Activated naive CD8-positive, alpha-beta T cell treated with anti-CD3 and anti-CD28 coated beads, Interleukin-2, amount 50 U/mL, for 24 hours (primary cell): Measurements from ENCODE around the gene CPNE5.

ENCODE experiments used
- ATAC-seq: fragments of 150-1000 bp; cut with Tn5 transposase; one replicate; pipeline ENCODE4 v1.10.0; 2021
- DNase-seq: peaks from one replicate; pipeline ENCODE4 v3.0.0; 2021
- H3K27ac Mint-ChIP-seq: one replicate; pipeline ENCODE4 v1.8.0; 2021; ENCODE audit warnings: mild to moderate bottlenecking, mixed read lengths
- H3K27me3 Mint-ChIP-seq: one replicate; pipeline ENCODE4 v1.8.0; 2021; ENCODE audit warnings: mixed read lengths
- H3K36me3 Mint-ChIP-seq: one replicate; pipeline ENCODE4 v1.8.0; 2021; ENCODE audit warnings: low read depth, mixed read lengths
- H3K4me1 Mint-ChIP-seq: one replicate; pipeline ENCODE4 v1.8.0; 2021; ENCODE audit warnings: mixed read lengths
- H3K4me3 Mint-ChIP-seq: one replicate; pipeline ENCODE4 v1.8.0; 2021; ENCODE audit warnings: mild to moderate bottlenecking, moderate library complexity, mixed read lengths
- H3K9me3 Mint-ChIP-seq: one replicate; pipeline ENCODE4 v1.8.0; 2021; ENCODE audit warnings: mixed read lengths

The CPNE5 gene

GRCh38 chr6:36788186-36788585 is 51.1 kb downstream of the CPNE5 start:
- H3K27me3 Mint-ChIP-seq, result peaks cover 7% of the 10 kb centered on the region

GRCh38 chr6:36787210-36787609 is 52.0 kb downstream of the CPNE5 start:
- DNase-seq (no peak), ATAC-seq (no peak)
- Mint-ChIP-seq H3K4me1 (peaks cover 6% of the 10 kb centered on the region), H3K4me3 (no peak overlapping the region), H3K27me3 (peaks cover 3% of the 10 kb centered on the region), H3K9me3 (no peaks in the 10 kb centered on the region), H3K27ac (no peak overlapping the region), H3K36me3 (no peaks in the 10 kb centered on the region)

More at GRCh38 chr6:36788186-36788585, 51.1 kb downstream of the CPNE5 start:
- Mint-ChIP-seq H3K9me3 (no peaks in the 10 kb centered on the region), H3K36me3 (no peaks in the 10 kb centered on the region), H3K27ac (no peak overlapping the region), H3K4me3 (no peak overlapping the region), H3K4me1 (peaks cover 4% of the 10 kb centered on the region)
- DNase-seq (no peak), ATAC-seq (no peak)

DNA sequence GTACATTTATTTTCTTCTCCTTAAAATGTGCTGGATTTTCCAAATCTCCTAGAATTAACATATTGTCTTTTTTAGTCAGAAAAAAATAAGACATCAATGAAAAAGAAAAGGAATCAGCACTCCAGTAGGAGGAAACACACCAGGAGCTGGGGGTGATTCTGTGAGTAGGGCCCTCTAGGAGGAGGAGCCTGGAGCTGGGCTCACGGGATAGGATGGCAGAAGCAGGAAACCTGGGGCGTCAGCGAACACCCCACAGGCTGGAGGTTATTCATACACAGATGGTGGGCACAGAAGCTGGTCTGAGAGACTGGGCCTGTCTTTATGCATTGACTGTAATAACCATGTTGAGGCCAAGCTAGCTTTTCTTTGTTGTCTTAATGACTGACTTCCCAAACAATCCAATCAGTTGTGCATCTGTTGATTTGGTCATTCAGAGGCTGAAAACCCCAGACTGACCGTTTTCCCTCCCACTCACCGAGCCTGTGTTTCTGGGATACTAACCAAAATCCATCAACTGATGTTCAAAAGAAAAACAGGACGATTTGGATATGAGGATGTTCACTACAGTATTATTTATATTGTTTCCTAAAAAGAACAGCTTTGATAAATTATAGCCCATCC is 53.1 kb downstream of the CPNE5 start:
- no peaks in the 10 kb centered on the region for H3K27me3 Mint-ChIP-seq
- peaks cover 9% of the 10 kb centered on the region for H3K4me1 Mint-ChIP-seq
- no peaks in the 10 kb centered on the region for H3K36me3 Mint-ChIP-seq
- no peak for ATAC-seq
- no peak overlapping the region for H3K27ac Mint-ChIP-seq
- H3K4me3 Mint-ChIP-seq, result no peak overlapping the region
- no peaks in the 10 kb centered on the region for H3K9me3 Mint-ChIP-seq
- DNase-seq, result no peak

GRCh38 chr6:36784376-36784636 is 54.9 kb downstream of the CPNE5 start:
- no peak for DNase-seq
- no peaks in the 10 kb centered on the region for H3K36me3 Mint-ChIP-seq
- no peak overlapping the region for H3K27ac Mint-ChIP-seq
- no peak overlapping the region for H3K4me3 Mint-ChIP-seq
- no peak for ATAC-seq
- no peaks in the 10 kb centered on the region for H3K27me3 Mint-ChIP-seq
- no peaks in the 10 kb centered on the region for H3K9me3 Mint-ChIP-seq
- H3K4me1 Mint-ChIP-seq, result peaks cover 12% of the 10 kb centered on the region

- Mint-ChIP-seq H3K27me3 (no peaks in the 10 kb centered on the region), H3K4me3 (no peak overlapping the region), H3K36me3 (no peaks in the 10 kb centered on the region), H3K4me1 (peaks cover 9% of the 10 kb centered on the region), H3K27ac (no peak overlapping the region), H3K9me3 (no peaks in the 10 kb centered on the region)
- no peak for ATAC-seq
- no peak for DNase-seq
Observed at GRCh38 chr6:36783603-36784375, 55.5 kb downstream of the CPNE5 start.

DNA sequence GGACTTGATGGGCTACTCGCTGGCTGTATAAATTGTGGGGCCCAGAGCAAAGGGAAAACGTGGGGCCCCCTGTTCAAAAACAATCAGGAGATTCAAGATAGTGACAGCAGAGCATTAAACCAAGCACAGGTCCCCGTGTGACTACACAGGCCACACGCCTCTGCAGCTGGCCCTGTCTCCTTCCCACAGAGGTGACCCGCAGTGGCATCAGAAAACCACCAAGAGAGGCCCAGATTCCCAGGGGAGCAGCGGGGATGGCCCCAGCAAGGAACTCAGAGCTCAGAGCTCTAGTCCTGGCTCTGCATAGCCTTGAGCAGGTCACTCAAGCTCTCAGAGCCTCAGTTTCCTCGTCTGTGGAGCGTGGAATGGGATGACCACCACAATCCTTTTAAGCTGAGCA is 57.6 kb downstream of the CPNE5 start:
- no peak for DNase-seq
- H3K36me3 Mint-ChIP-seq, result no peaks in the 10 kb centered on the region
- H3K4me3 Mint-ChIP-seq, result no peak overlapping the region
- peaks cover under 1% of the 10 kb centered on the region for H3K27me3 Mint-ChIP-seq
- no peaks in the 10 kb centered on the region for H3K9me3 Mint-ChIP-seq
- no peak for ATAC-seq
- H3K27ac Mint-ChIP-seq, result no peak overlapping the region
- H3K4me1 Mint-ChIP-seq, result peaks cover 8% of the 10 kb centered on the region

- H3K4me3 Mint-ChIP-seq, result no peak overlapping the region
- ATAC-seq (no peak), DNase-seq (no peak)
- no peaks in the 10 kb centered on the region for H3K36me3 Mint-ChIP-seq
- no peak overlapping the region for H3K27ac Mint-ChIP-seq
- no peaks in the 10 kb centered on the region for H3K9me3 Mint-ChIP-seq
- peaks cover 8% of the 10 kb centered on the region for H3K4me1 Mint-ChIP-seq
- H3K27me3 Mint-ChIP-seq, result peaks cover 3% of the 10 kb centered on the region
Observed at GRCh38 chr6:36780442-36781177, 58.6 kb downstream of the CPNE5 start.

DNA sequence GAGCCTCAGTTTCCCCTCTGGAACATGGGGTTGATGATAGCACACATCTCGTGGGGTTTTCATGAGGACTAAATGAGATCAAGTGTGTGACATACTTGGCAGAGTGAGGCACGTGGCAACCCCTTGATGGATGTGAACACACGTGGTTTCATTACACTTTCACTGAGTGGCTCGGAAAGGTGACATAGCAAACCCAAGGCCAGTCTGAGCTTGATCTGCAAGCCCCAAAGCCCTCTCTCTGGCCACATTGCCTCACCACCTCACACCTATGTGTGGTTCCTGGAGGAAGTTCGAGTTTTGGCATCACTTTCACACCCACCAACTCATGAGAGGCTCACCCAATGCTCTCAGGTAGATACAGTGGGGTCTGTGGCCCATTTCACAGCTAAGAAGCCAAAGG is 60.0 kb downstream of the CPNE5 start:
- Mint-ChIP-seq H3K4me3 (no peak overlapping the region), H3K27me3 (peaks cover 3% of the 10 kb centered on the region), H3K4me1 (peaks cover 8% of the 10 kb centered on the region), H3K9me3 (no peaks in the 10 kb centered on the region), H3K27ac (no peak overlapping the region), H3K36me3 (no peaks in the 10 kb centered on the region)
- ATAC-seq (no peak), DNase-seq (no peak)

- H3K27ac Mint-ChIP-seq, result no peak overlapping the region
- DNase-seq (no peak), ATAC-seq (no peak)
- peaks cover 3% of the 10 kb centered on the region for H3K27me3 Mint-ChIP-seq
- no peaks in the 10 kb centered on the region for H3K9me3 Mint-ChIP-seq
- H3K4me3 Mint-ChIP-seq, result no peak overlapping the region
- H3K36me3 Mint-ChIP-seq, result no peaks in the 10 kb centered on the region
- H3K4me1 Mint-ChIP-seq, result peaks cover 8% of the 10 kb centered on the region
Observed at GRCh38 chr6:36777801-36778200, 61.4 kb downstream of the CPNE5 start.

DNA sequence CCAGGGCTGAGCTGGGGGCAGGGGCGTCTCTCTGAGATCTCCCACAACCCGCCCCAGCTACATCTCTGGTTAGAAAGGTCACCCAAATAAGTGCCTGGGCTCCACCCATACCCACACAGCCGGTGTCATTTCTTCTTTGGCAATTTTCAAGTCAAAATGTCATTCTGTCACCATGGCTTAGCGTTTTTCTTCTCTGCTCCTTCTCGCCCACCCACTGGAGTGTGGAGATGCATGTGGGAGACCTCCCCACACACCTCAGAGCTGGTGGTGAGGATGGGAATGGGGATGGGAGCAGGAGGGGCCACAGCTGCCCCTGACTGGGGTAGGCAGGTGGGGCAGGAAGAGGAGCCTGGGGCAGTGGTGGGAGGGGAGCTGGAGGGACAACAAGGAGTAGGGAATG is 63.1 kb downstream of the CPNE5 start:
- no peaks in the 10 kb centered on the region for H3K36me3 Mint-ChIP-seq
- peaks cover 3% of the 10 kb centered on the region for H3K27me3 Mint-ChIP-seq
- H3K9me3 Mint-ChIP-seq, result no peaks in the 10 kb centered on the region
- peaks cover 6% of the 10 kb centered on the region for H3K4me1 Mint-ChIP-seq
- ATAC-seq (no peak), DNase-seq (no peak)
- no peak overlapping the region for H3K27ac Mint-ChIP-seq
- no peak overlapping the region for H3K4me3 Mint-ChIP-seq

DNA sequence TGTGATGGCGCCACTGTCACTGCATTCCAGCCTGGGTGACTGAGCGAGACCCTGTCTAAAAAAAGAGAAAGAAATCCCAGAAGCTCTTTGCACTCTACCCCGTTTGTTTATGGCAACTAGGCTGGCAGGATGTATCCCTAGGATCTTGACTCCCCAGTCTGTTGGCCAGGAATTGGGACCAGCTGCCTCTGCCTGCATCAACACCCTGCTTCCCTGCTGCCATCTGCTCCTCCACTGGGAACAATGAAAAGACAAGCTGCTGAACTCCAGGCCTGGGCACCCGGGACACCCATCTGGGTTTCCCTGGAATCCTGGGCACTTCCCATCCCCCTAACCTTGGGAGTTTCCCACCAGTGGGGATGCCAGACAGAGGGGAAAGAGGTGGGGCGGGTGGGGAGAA is 64.9 kb downstream of the CPNE5 start:
- Mint-ChIP-seq H3K9me3 (no peaks in the 10 kb centered on the region), H3K27ac (no peak overlapping the region), H3K27me3 (peaks cover 3% of the 10 kb centered on the region), H3K4me1 (peaks cover 20% of the 10 kb centered on the region), H3K36me3 (no peaks in the 10 kb centered on the region), H3K4me3 (no peak overlapping the region)
- no peak for ATAC-seq
- no peak for DNase-seq

DNA sequence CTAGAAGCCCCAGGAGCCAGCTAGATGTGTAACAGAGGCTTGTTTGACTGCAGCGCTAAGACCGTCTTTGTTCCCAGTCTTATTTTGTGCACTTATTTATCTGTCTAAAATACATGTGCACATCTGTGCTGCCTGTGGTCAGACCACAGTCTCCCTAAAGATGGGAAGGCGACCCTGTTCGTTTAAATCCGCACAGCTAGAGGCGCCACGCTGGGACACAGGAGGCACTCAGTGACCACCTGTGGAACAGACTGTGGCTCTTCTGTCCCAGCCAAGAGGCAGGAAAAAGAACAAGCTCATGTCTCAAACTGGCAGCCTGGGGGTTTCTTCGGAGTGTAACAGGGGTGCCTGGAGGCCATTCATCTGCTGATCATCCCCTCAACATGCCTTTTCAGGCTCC is 66.8 kb downstream of the CPNE5 start:
- peaks cover 3% of the 10 kb centered on the region for H3K27me3 Mint-ChIP-seq
- H3K4me3 Mint-ChIP-seq, result no peak overlapping the region
- H3K4me1 Mint-ChIP-seq, result peaks cover 35% of the 10 kb centered on the region
- H3K36me3 Mint-ChIP-seq, result no peaks in the 10 kb centered on the region
- ATAC-seq (no peak), DNase-seq (no peak)
- H3K9me3 Mint-ChIP-seq, result no peaks in the 10 kb centered on the region
- no peak overlapping the region for H3K27ac Mint-ChIP-seq

DNA sequence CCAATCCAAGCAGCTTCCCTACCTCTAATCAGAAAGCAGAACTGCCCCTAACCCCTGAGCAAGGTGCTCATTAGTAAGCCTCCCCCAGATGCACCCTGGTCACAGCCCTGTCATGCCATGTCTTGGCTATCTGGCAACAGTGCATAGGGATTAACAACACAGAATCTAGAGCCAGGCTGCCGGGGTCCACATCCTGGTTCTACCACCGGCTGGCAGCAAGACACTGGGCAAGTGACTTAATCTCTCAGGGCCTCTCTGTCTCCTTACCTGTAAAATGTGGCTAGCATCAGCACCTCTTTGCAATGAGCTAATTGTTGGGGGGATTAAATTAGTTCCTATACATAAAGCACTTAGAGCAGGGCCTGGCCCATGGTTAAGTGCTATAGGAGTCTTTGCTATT is 68.1 kb downstream of the CPNE5 start:
- Mint-ChIP-seq H3K4me3 (no peak overlapping the region), H3K27ac (peak overlapping the region; percentile 86), H3K27me3 (no peaks in the 10 kb centered on the region), H3K36me3 (no peaks in the 10 kb centered on the region), H3K9me3 (no peaks in the 10 kb centered on the region), H3K4me1 (peaks cover 39% of the 10 kb centered on the region)
- ATAC-seq, result no peak
- no peak for DNase-seq

DNA sequence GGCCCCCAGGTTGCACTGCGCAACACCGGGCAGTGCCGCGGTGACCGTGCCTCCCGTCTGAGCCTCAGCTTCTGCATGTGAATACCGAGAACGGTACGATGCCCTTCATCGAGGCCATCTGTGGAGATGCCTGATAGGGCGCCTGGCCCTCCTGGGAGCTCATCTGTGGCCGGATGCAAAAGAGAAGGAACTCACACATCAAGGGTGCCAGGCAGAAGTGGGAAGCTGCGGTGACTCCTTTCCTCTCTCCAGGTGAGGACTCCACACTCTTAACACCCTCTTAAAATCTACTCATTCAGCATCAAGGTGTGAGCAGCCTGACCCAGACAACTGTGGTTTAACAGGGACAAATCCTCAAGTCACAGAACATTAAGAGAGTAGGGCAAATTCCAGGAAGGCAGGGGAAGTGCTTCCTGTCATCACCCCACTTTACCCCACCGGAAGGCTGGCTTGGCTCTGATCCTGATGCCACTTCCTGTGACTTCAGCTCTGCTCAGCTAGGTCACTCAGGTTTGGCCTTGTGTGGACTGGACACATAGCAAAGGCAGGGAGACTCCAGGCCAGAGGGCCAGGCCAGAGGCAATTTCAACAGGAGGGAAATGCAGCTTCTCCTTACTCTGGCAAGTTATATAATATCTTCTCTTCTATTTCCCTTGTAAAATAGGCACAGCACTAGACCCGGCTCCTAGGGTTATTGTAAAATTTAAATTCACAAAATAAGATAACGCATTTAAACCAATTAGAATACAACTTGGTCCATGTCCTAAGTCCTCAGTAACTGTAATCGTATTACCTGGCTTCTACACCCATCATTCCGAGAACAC is 69.4 kb downstream of the CPNE5 start:
- peaks cover 44% of the 10 kb centered on the region for H3K4me1 Mint-ChIP-seq
- peak overlapping the region; percentile 86 for H3K27ac Mint-ChIP-seq
- DNase-seq (peak; percentile 44), ATAC-seq (peak; percentile 45)
- H3K9me3 Mint-ChIP-seq, result no peaks in the 10 kb centered on the region
- peak overlapping the region; percentile 32 for H3K4me3 Mint-ChIP-seq
- no peaks in the 10 kb centered on the region for H3K27me3 Mint-ChIP-seq
- H3K36me3 Mint-ChIP-seq, result no peaks in the 10 kb centered on the region
